ENCODE data around the gene IMPDH1.

Gene IMPDH1

GRCh38 chr7:128387216-128388144 lies 22.3 kb downstream of the IMPDH1 start:
- ATAC-seq (peak; percentile 74), DNase-seq (peak; percentile 81)

GRCh38 chr7:128385988-128386925 lies 23.5 kb downstream of the IMPDH1 start:
- DNase-seq (no peak), ATAC-seq (no peak)

- ATAC-seq, result no peak
- no peak for DNase-seq
Observed at GRCh38 chr7:128384726-128385125, 25.1 kb downstream of the IMPDH1 start.

DNA sequence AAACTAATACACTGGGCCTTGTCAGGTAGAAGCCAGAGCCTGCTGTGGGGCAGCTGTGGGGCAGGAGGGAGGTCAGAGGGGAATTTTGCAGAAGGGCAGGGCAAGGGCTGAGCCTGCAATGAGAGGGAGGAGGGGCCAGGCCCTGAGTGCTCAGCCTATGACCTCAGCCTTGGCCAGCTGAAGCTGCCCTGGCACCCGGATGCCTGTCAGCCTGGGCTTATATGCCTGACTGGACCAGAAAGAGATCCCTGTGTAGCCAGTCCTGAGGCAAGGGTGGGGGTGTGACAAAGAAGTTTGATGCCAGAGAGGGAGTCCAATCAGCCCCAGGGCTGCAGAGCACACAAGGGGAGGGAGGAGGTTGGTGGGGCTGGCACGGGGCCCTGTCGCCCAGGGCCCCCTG lies 26.0 kb downstream of the IMPDH1 start:
- no peak for DNase-seq
- no peak for ATAC-seq

DNA sequence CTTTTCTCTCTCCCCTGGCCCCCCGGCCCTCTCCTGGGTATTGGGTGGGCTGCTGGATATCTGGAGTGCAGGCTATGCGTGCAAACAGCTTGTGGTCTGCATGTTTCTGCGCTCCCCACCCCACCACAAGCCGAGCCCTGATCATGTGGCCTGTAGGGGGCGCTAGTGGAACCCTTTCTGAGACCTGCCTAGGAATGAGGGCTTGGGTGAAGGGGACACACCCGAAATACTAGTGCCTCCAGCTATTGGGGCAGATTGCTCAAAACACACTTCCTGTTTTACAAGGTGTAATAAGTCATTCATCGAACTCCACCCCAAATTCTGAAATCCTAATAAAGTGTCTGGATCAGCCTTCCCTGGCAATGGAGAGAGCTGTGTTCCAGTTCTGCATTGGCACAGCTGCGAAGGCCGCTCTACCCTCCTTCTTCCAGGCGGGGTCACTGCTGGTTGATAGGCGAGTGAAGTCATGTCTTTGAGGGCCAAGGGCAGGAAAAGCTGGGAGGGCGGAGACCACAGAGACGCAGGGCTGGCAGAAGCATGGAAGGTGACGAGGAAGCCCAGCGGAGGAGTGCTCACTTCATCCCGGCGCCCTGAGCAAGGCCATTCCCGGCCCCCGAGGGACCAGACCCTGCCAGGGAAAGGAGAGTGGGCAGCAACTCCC lies 28.5 kb downstream of the IMPDH1 start:
- DNase-seq, result peak; percentile 64

GRCh38 chr7:128380483-128381106 lies 29.2 kb downstream of the IMPDH1 start:
- ATAC-seq (no peak), DNase-seq (no peak)

More for the DNA sequence above, 28.5 kb downstream of the IMPDH1 start:
- ATAC-seq, result peak; percentile 33

DNA sequence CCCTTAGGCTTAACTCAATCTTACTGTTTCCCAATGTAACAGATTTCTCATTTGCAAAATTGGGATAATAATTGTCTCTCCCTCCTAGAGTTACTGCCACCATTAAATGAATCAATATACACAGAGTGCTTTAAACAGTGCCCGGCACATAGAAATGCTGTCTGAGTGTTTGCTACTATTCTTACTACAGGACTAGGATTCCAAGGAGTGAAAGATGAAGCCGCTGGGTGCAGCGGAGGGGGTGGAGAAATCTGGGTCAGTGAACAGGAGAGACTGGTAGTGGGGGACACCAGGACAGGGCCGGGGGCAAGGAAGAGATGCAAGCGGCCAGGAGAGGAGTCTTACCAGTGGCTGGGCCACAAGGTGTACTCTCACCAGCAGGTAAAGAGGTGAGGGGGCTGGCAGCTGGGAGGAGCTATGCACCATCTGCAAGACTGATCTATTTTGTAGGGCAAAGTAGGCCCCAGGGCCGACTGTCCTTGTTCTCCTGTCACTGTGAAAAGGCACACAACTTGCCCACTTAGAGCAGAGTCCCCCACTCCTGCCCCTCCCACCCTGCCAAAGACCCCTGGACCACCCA lies 29.8 kb downstream of the IMPDH1 start:
- DNase-seq (no peak), ATAC-seq (no peak)

- DNase-seq, result no peak
- ATAC-seq, result no peak
Observed at GRCh38 chr7:128378637-128379036, 31.1 kb downstream of the IMPDH1 start.

DNA sequence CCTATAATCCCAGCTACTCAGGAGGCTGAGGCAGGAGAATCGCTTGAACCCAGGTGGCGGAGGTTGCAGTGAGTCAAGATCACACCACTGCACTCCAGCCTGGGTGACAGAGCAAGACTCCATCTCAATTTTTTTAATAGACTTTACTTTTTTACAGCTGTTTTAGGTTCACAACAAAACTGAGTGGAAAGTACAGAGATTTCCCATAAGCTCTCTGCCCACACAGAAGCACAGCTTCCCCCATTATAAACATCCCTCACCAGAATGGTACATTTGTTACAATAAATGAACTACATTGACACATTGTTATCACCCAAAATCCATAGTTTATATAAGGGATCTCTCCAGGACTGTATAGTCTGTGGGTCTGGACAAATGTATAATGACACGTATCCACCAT lies 33.7 kb downstream of the IMPDH1 start:
- no peak for DNase-seq
- ATAC-seq, result no peak

- no peak for ATAC-seq
- DNase-seq, result no peak
Observed at GRCh38 chr7:128374041-128374440, 35.7 kb downstream of the IMPDH1 start.

GRCh38 chr7:128373606-128374005 lies 36.2 kb downstream of the IMPDH1 start:
- ATAC-seq (no peak), DNase-seq (no peak)

DNA sequence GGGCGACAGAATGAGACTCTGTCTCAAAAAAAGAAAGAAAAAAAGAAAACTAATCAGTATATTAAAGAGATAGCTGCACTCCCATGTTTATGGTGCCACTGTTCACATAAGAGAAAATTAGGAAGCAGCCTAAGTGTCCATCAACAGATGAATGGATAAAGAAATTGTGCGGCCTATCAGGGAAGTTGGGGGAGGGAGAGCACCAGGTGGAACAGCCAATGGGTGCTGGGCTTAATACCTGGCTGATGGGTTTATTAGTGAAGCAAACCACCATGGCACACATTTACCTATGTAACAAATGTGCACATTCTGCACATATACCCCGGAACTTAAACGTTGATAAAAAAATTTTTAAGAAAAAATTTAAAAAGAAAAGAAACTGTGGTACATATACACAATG lies 39.3 kb downstream of the IMPDH1 start:
- DNase-seq (no peak), ATAC-seq (no peak)

DNA sequence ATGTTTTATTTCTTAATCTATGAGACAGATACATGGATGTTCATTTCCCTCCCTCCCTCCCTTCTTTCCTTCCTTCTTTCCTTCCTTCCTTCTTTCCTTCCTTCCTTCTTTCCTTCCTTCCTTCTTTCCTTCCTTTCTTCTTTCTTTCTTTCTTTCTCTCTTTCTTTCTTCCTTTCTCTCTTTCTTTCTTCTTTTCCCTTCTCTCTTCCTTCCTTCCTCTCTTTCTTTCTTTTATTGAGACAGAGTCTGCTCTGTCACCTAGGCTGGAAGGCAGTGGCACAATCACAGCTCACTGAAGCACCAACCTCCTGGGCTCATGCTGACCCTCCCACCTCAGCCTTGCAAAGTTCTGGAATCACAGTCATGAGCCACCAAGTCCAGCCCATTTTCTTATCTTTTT lies 42.8 kb downstream of the IMPDH1 start:
- DNase-seq (no peak), ATAC-seq (no peak)

GRCh38 chr7:128366300-128366699 lies 43.5 kb downstream of the IMPDH1 start:
- no peak for ATAC-seq

DNA sequence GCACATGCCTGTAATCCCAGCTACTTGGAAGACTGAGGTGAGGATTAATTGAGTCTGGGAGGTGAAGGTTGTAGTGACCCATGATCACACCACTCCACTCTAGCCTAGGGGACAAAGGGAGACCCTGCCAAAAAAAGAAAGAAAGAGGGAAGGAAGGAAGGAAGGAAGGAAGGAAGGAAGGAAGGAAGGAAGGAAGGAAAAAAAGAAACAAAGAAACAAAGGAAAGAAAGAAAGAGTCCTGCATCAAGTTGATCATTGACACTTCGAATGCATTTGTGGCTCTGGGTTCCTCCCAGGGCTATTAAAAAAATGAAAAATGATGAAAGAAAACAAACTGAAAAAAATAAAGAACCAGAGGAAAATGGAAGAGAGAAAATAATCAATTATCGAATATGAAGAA lies 44.4 kb downstream of the IMPDH1 start:
- ATAC-seq, result no peak
- no peak for DNase-seq

More at GRCh38 chr7:128366300-128366699, 43.5 kb downstream of the IMPDH1 start:
- no peak for DNase-seq

DNA sequence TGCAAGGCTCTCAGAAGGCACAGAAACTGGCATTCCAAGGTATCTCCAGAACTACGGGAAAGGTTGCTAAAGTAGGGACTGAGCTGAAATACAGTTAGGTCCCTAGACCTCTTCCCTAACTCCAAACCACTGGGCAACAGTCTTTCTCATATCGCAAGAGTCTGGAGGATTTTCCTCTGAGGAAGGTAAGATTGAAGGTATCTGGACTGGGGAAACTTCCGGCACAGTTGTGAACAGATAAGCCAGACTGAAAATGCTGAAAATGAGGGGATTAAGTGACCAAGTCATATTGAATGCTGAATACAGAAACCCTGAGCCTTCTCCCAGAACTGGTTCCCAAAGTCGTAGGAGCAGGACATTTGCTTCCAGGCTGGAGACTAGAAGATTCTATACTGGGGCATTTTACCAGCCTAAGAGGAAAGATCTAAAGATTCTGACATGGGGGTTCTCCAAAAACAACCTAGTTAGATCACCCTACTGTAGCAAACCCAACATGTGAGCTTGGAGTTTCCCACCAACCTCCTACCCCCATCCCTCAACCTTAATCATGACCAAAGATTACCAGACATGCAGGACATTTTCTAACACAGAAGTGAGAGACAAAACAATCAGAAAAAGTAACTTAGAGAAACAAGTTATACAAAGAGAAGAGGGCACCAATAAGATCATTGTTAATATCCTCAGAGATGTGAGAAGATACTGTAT lies 45.5 kb downstream of the IMPDH1 start:
- ATAC-seq (no peak), DNase-seq (no peak)

DNA sequence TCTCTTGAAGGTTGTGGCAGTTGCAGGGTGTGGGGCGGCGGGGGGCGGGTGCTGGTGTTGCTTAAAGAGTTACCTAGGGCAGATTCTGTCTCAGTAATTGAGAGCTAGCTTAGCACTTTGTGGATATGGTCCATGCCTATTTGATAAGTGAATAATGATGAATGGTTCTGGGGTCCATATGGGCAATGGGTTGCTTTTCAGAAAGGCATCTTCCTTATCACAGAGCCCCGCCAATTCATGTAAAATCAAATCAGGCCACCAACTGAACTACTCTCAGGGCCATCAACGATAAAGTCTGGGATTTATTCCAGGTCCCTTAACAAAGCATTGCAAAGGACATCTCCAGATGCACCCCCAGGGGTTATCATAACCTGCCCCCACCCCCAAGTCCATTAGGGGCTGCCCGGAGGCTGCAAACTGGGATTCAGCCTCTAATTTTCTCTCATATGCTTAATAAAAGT lies 46.5 kb downstream of the IMPDH1 start:
- DNase-seq (no peak), ATAC-seq (no peak)

- peak; percentile 75 for ATAC-seq
- no peak for DNase-seq
Observed at GRCh38 chr7:128362670-128363069, 47.1 kb downstream of the IMPDH1 start.

- peak; percentile 35 for DNase-seq
- ATAC-seq, result peak; percentile 51
Observed at GRCh38 chr7:128361411-128362379, 48.1 kb downstream of the IMPDH1 start, which contains the start of gene PRRT4. TSS of gene PRRT4 (minus strand) at chr7:128361690.

- ATAC-seq (no peak), DNase-seq (no peak)
Observed at GRCh38 chr7:128360359-128360678, 49.5 kb downstream of the IMPDH1 start.
